Motor neuron (in vitro differentiated cells): ENCODE results near the gene TUBB3. TPM values are rescaled to one million over a fixed set of nuclear protein-coding genes. Genes with fewer than 3 reads are reported as not detected.

Experiments
- ATAC-seq, 8 experiments: fragments of 200-7000 bp; cut with Tn5 transposase; replicated peaks in 6 of 8; 2 replicates each; pipeline ENCODE4 v1.8.0; 2021; ENCODE audit warnings: mild to moderate bottlenecking in 8 of 8, moderate library complexity in 8 of 8
- H3K27ac ChIP-seq, 2 donors: fragments of 250-450 bp; sonication (Bioruptor Pico); 2 replicates each; pipeline ENCODE4 v1.9.0; 2021; ENCODE audit warnings: antibody characterized with exemption in 2 of 2, mild to moderate bottlenecking in 2 of 2, moderate library complexity in 1 of 2
- H3K4me1 ChIP-seq, 2 donors: fragments of 250-450 bp; sonication (Bioruptor Pico); replicated peaks in 1 of 2; 2 replicates each; pipeline ENCODE4 v1.6.1; 2021; ENCODE audit warnings: antibody characterized with exemption in 2 of 2, mild to moderate bottlenecking in 2 of 2, moderate library complexity in 1 of 2
- H3K4me3 ChIP-seq, 5 donors: fragments of 250-450 bp; sonication (Bioruptor Pico); 2 replicates each; pipeline ENCODE4 v1.9.0; 2021; ENCODE audit warnings: antibody characterized with exemption in 5 of 5, mild to moderate bottlenecking in 5 of 5, moderate library complexity in 4 of 5
- WGBS, 10 experiments: fragments of 450-650 bp; shearing (Covaris generic); methylation state at CpG; one replicate each; pipeline ENCODE4 v1.0.0; 2022; 5-methylcytosine and 5-hydroxymethylcytosine counted together
- in situ Hi-C, 9 experiments: fragments of 400-800 bp; cut with MboI; loops; one replicate each; pipeline ENCODE4 v1.15.0; 2021; ENCODE audit warnings: low sequenced_read_pairs in 9 of 9, low pct_unique_long_range_greater_than_20kb in 2 of 9; ENCODE audit not compliant: unreplicated experiment in 9 of 9
- total RNA-seq, 8 experiments: library from RNA; unstranded; fragments of 300-600 nt; gene quantifications; 2 replicates each; pipeline versions ENCODE4 v1.2.3 to v1.2.4, GENCODE V29; 2022

The TUBB3 gene
- total RNA-seq, 8 experiments from 2014 or later: 34.7 to 2,215 (median 670) TPM

GRCh38 chr16:89892635-89893034 is 30.5 kb upstream of the TUBB3 start:
- H3K27ac ChIP-seq: no peak overlapping the region
- no peak overlapping the region for H3K4me3 ChIP-seq
- no peaks in the 10 kb centered on the region for H3K4me1 ChIP-seq
- 95 to 100% (median 100%) methylated on average over 1 to 4 of the region's 9 CpGs; no CpG with 5 or more reads in 6 of the 10 experiments for WGBS, 10 experiments
- in situ Hi-C loops: no loop called here
- peak in 1 of 8 experiments; percentile 20 for ATAC-seq

- ATAC-seq: peak in 5 of 8 experiments; percentile 8 to 30 (median 20)
Observed at GRCh38 chr16:89893642-89894548, 29.2 kb upstream of the TUBB3 start.

GRCh38 chr16:89895482-89896250 is 27.5 kb upstream of the TUBB3 start:
- ATAC-seq: no peak
- in situ Hi-C loops: no loop called here
- Histone ChIP-seq H3K27ac (no peak overlapping the region), H3K4me3 (no peak overlapping the region), H3K4me1 (no peaks in the 10 kb centered on the region)
- WGBS, 10 experiments: 74 to 100% (median 91%) methylated on average over 3 to 19 of the region's 26 CpGs; no CpG with 5 or more reads in 2 of the 10 experiments

More at GRCh38 chr16:89893642-89894548, 29.2 kb upstream of the TUBB3 start:
- WGBS, 10 experiments: 80% methylated on average over 1 of the region's 45 CpGs; no CpG with 5 or more reads in 9 of the 10 experiments
- in situ Hi-C loops: no loop called here
- no peak overlapping the region for H3K27ac ChIP-seq
- no peak overlapping the region for H3K4me3 ChIP-seq
- no peaks in the 10 kb centered on the region for H3K4me1 ChIP-seq

GRCh38 chr16:89897204-89897603 is 25.9 kb upstream of the TUBB3 start:
- 83 to 100% (median 95%) methylated on average over 2 to 6 of the region's 11 CpGs; no CpG with 5 or more reads in 1 of the 10 experiments for WGBS, 10 experiments
- in situ Hi-C loops: no loop called here
- ATAC-seq: no peak
- Histone ChIP-seq H3K4me1 (no peaks in the 10 kb centered on the region), H3K4me3 (no peak overlapping the region), H3K27ac (no peak overlapping the region)

GRCh38 chr16:89898201-89898967 is 24.8 kb upstream of the TUBB3 start:
- Histone ChIP-seq H3K27ac (no peak overlapping the region), H3K4me1 (no peaks in the 10 kb centered on the region), H3K4me3 (no peak overlapping the region)
- ATAC-seq: peak in 5 of 8 experiments; percentile 12 to 69 (median 23)
- in situ Hi-C loops: no loop called here
- 93 to 100% (median 100%) methylated on average over 1 to 8 of the region's 36 CpGs; no CpG with 5 or more reads in 6 of the 10 experiments for whole genome bisulfite sequencing, 10 experiments

- in situ Hi-C loops: no loop called here
- no peak for ATAC-seq
- 91 to 100% (median 97%) methylated on average over 1 to 18 of the region's 20 CpGs; no CpG with 5 or more reads in 3 of the 10 experiments for WGBS, 10 experiments
- Histone ChIP-seq H3K4me3 (no peak overlapping the region), H3K27ac (no peak overlapping the region), H3K4me1 (no peaks in the 10 kb centered on the region)
Observed at GRCh38 chr16:89899879-89900481, 23.2 kb upstream of the TUBB3 start.

- in situ Hi-C loops: no loop called here
- Histone ChIP-seq H3K27ac (no peak overlapping the region), H3K4me3 (no peak overlapping the region), H3K4me1 (peaks cover 4% of the 10 kb centered on the region in 2 donors)
- ATAC-seq: no peak
- WGBS, 10 experiments: 98% methylated on average over 15 of the region's 17 CpGs; no CpG with 5 or more reads in 9 of the 10 experiments
Observed at GRCh38 chr16:89900885-89901284, 22.3 kb upstream of the TUBB3 start.

GRCh38 chr16:89902980-89903379 is 20.2 kb upstream of the TUBB3 start:
- 93 to 100% (median 100%) methylated on average over 1 to 3 of the region's 11 CpGs; no CpG with 5 or more reads in 6 of the 10 experiments for WGBS, 10 experiments
- Histone ChIP-seq H3K4me1 (peaks cover 4 to 10% of the 10 kb centered on the region in 2 donors), H3K27ac (no peak overlapping the region), H3K4me3 (no peak overlapping the region)
- ATAC-seq: peak in 1 of 8 experiments; percentile 11
- in situ Hi-C loops: no loop called here

- in situ Hi-C loops: no loop called here
- no peak for ATAC-seq
- H3K4me3 ChIP-seq: no peak overlapping the region
- 80 to 100% (median 90%) methylated on average over 1 to 10 of the region's 19 CpGs; no CpG with 5 or more reads in 4 of the 10 experiments for WGBS, 10 experiments
- H3K27ac ChIP-seq: no peak overlapping the region
- peaks cover 4 to 10% of the 10 kb centered on the region in 2 donors for H3K4me1 ChIP-seq
Observed at GRCh38 chr16:89903908-89904515, 19.1 kb upstream of the TUBB3 start.

GRCh38 chr16:89904606-89905510 is 18.3 kb upstream of the TUBB3 start:
- in situ Hi-C loops: no loop called here
- peaks cover 5 to 10% of the 10 kb centered on the region in 2 donors for H3K4me1 ChIP-seq
- H3K27ac ChIP-seq: peak overlapping the region; percentile 71 to 81
- 74 to 100% (median 99%) methylated on average over 1 to 12 of the region's 31 CpGs; no CpG with 5 or more reads in 3 of the 10 experiments for WGBS, 10 experiments
- H3K4me3 ChIP-seq: no peak overlapping the region
- peak in 2 of 8 experiments; percentile 12 to 22 for ATAC-seq

GRCh38 chr16:89905511-89906139 is 17.5 kb upstream of the TUBB3 start:
- peak in 5 of 8 experiments; percentile 36 to 81 (median 74) for ATAC-seq
- Histone ChIP-seq H3K4me3 (no peak overlapping the region), H3K4me1 (peaks cover 8 to 10% of the 10 kb centered on the region in 2 donors), H3K27ac (peak overlapping the region; percentile 71 to 81)
- in situ Hi-C loops: no loop called here
- 57 to 100% (median 97%) methylated on average over 1 to 11 of the region's 23 CpGs; no CpG with 5 or more reads in 3 of the 10 experiments for WGBS, 10 experiments
